Stimulated activated CD4-positive, alpha-beta T cell treated with anti-CD3 and anti-CD28 coated beads, Interleukin-1b, Interleukin-23, amount 100 ng/mL, for 1 hour (primary cell): Measurements from ENCODE around the gene APOBEC3G.
"Not testable (repeated sequence)": the region's sequence is repeated elsewhere in the genome, so short reads cannot be mapped to it uniquely, and the experiment has no call there.

Experiments
- DNase-seq, 2 donors: peaks; one replicate each; pipeline ENCODE4 v3.0.0-alpha.2; 2020; ENCODE audit warnings: low read depth in 2 of 2

The APOBEC3G gene

DNA sequence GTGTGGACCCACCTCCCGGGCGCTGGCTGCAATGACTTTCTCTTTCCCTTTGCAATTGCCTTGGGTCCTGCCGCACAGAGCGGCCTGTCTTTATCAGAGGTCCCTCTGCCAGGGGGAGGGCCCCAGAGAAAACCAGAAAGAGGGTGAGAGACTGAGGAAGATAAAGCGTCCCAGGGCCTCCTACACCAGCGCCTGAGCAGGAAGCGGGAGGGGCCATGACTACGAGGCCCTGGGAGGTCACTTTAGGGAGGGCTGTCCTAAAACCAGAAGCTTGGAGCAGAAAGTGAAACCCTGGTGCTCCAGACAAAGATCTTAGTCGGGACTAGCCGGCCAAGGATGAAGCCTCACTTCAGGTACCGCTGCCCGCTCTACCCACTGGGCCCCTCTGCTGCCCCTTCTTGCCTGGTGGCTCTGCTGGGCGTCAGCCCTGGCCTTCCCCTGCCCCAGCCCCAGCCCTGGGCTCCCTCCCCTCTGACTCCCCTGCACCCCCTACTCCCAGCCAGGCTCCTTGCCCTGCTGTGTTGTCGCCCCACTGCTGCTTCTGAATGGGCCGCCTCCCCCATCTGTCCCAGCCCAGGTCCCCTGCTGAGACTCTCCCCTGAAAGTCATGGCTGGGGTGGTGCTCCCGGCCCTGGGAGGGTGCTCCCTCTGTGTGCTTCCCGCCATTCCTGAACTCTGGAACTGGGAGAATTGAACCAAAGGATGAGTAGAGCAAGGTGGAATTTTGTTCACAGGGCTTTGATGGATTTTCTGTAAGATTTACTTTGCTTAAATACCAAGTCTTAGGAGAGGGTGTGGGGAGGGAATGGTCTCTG is at the start of gene APOBEC3G:
TSS of gene APOBEC3G (plus strand) at position 250 of the 815 bp plus-strand sequence. CDS start at position 337, 87 bp downstream.
- not testable (repeated sequence) for DNase-seq

DNA sequence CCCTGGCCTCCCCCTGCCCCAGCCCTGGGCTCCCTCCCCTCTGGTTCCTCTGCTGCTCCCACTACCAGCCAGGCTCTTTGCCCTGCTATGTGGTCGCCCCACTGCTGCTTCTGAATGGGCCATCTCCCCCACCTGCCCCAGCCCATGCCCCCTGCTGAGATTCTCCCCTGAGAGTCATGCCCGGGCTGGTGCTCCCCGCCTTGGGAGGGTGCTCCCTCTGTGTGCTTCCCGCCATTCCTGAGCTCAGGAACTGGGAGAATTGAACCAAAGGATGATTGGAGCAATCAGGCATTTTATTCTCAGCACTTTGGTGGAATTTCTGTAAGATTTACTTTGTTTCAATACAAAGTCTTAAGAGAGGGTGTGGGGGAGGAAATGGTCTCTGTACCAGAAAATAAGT is 49.4 kb upstream of the APOBEC3G start:
- no peak for DNase-seq

- DNase-seq, result no peak
Measured at GRCh38 chr22:39028281-39028680, 48.8 kb upstream of the APOBEC3G start.

- DNase-seq, result no peak
Measured at GRCh38 chr22:39029227-39029626, 47.8 kb upstream of the APOBEC3G start.

- DNase-seq, result no peak
Measured at GRCh38 chr22:39030705-39031104, 46.4 kb upstream of the APOBEC3G start.

DNA sequence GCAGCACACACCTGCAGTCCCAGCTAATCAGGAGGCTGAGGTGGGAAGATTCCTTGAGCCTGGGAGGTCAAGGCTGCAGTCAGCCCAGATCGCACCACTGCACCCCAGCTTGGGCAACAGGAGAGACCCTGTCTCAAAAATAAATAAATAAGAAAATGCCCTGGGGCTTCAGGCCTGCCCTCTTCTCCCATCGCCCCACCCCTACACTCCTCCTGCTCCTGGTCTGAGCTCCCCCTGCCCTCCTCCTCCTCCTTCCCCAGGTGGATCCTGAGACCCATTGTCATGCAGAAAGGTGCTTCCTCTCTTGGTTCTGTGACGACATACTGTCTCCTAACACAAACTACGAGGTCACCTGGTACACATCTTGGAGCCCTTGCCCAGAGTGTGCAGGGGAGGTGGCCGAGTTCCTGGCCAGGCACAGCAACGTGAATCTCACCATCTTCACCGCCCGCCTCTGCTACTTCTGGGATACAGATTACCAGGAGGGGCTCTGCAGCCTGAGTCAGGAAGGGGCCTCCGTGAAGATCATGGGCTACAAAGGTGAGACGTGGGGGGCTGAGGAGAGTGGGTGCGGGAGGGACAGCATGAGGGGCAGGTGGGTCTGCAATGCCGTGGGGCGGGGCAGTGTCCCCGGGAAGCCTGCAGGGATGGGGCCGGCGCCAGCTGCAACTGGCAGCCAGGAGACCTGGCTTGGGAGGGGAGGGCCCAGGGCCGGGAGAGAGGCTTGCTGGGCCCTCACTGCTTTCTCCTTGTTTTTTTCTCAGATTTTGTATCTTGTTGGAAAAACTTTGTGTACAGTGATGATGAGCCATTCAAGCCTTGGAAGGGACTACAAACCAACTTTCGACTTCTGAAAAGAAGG is 45.4 kb upstream of the APOBEC3G start:
- not testable (repeated sequence) for DNase-seq

- not testable (repeated sequence) for DNase-seq
Measured at GRCh38 chr22:39037071-39037470, 40.0 kb upstream of the APOBEC3G start.

GRCh38 chr22:39039306-39040126 is 37.6 kb upstream of the APOBEC3G start:
- DNase-seq, result no peak

DNA sequence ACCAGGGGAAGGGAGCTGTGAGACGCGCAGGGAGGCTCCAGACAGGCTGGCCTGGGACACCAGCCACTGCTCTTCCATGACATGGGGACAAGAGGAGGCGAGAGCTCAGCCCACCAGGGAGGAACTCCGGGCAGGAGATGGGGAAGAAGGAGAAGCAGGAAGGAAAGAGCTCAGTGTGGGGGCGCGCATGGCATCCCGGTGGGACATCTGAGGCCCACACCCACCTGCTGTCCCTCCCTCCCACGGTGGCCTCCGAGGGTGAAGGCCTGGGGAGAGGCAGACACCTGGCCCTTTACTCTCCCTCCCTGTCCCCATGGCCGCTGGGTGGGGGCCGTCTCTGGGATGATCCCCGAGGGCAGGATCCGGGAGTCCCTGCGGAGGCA is 36.9 kb upstream of the APOBEC3G start:
- DNase-seq, result not testable (repeated sequence)

DNA sequence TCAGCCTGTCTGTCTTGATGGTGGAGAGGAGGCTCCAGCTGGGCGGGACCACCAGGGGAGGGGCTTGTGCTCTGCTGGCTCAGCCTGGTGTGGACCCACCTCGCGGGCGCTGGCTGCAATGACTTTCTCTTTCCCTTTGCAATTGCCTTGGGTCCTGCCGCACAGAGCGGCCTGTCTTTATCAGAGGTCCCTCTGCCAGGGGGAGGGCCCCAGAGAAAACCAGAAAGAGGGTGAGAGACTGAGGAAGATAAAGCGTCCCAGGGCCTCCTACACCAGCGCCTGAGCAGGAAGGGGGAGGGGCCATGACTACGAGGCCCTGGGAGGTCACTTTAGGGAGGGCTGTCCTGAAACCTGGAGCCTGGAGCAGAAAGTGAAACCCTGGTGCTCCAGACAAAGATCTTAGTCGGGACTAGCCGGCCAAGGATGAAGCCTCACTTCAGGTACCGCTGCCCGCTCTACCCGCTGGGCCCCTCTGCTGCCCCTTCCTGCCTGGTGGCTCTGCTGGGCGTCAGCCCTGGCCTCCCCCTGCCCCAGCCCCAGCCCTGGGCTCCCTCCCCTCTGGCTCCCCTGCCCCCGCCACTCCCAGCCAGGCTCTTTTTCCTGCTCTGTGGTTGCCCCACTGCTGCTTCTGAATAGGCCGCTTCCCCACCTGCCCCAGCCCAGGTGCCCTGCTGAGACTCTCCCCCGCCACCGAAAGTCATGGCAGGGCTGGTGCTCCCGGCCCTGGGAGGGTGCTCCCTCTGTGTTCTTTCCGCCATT is 36.4 kb upstream of the APOBEC3G start, which contains the start of gene APOBEC3F:
TSS of gene APOBEC3F (plus strand) at position 327 of the 759 bp plus-strand sequence. CDS start at position 424, 97 bp downstream.
- peak in 1 of 2 donors; percentile 26 for DNase-seq

DNA sequence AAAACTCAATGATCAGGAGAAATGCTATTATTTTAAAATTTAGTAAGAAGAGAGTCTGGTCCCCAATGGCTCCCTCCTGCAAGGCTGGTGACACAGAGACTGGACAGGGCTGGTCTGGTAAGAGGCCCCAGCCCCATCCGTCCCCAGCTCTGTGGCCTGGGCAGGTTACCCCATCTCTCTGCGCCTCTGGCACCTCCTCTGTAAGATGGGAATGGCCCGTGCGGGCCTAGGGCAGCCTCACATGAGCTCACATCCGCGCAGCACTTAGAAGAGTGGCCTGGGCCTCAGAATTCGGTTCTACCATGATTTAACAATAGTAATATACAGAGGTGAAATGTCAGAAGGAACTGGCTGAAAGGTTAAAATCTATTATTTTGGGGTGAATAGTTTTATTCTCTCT is 35.2 kb upstream of the APOBEC3G start:
- no peak for DNase-seq

- DNase-seq, result not testable (repeated sequence)
Measured at GRCh38 chr22:39043063-39043462, 34.0 kb upstream of the APOBEC3G start.

DNA sequence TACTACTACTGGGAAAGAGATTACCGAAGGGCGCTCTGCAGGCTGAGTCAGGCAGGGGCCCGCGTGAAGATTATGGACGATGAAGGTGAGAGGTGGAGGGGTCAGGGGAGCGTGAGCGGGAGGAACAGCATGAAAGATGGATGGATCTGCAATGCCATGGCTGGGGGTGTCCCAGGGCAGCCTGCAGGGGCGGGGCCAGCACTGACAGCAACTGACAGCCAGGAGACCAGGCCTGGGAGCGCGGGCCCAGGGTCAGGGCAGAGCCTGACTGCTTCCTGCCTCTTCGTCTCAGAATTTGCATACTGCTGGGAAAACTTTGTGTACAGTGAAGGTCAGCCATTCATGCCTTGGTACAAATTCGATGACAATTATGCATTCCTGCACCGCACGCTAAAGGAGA is 31.9 kb upstream of the APOBEC3G start:
- not testable (repeated sequence) for DNase-seq

DNA sequence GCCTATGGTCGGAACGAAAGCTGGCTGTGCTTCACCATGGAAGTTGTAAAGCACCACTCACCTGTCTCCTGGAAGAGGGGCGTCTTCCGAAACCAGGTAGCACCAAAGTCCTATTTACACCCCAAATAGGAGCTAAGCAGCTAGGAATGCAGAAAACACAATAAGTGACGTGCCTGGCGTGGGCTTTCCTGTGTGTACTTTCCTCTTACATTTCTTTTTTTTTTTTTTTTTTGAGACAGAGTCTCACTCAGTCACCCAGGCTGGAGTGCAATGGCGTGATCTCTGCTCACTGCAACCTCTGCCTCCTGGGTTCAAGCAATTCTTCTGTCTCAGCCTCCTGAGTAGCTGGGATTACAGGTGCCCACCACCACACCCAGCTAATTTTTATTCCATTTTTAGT is 27.6 kb upstream of the APOBEC3G start:
- DNase-seq, result not testable (repeated sequence)

DNA sequence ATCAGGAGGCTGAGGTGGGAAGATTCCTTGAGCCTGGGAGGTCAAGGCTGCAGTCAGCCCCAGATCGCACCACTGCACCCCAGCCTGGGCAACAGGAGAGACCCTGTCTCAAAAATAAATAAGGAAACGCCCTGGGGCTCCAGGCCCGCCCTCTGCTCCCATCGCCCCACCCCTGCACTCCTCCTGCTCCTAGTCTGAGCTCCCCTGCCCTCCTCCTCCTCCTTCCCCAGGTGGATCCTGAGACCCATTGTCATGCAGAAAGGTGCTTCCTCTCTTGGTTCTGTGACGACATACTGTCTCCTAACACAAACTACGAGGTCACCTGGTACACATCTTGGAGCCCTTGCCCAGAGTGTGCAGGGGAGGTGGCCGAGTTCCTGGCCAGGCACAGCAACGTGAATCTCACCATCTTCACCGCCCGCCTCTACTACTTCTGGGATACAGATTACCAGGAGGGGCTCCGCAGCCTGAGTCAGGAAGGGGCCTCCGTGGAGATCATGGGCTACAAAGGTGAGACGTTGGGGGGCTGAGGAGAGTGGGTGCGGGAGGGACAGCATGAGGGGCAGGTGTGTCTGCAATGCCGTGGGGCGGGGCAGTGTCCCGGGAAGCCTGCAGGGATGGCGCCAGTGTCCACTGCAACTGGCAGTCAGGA is 25.1 kb upstream of the APOBEC3G start:
- DNase-seq, result not testable (repeated sequence)

DNA sequence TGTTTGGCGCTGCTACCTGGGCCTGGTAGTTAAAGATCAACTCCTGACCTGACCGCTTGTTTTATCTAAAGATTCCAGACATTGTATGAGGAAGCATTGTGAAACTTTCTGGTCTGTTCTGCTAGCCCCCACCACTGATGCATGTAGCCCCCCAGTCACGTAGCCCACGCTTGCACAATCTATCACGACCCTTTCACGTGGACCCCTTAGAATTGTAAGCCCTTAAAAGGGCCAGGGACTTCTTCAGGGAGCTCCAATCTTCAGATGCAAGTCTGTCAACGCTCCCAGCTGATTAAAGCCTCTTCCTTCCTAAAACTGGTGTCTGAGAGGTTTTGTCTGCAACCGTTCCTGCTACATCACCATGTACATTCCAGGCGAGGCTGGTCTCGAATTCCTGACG is 21.4 kb upstream of the APOBEC3G start:
- no peak for DNase-seq

DNA sequence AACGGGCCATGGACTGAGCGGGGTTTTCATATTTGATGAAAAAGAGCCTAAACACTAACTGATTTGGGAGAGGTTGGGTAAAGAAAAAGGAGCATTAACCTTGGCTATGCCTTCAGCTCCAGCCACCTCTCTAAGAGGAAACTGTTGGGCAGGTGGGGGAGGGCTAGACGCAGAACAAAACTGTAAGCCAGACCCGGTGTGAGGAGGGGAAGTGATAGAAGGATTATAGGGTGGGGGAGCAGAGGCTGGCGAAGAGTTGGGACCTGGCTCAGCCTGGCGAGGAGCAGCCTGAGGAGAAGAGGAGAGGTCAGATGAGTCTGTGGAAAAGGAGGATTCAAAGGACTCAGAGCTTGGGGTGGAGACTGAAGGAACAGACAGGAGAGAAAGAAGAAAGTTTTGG is 15.8 kb upstream of the APOBEC3G start:
- DNase-seq, result not testable (repeated sequence)

DNA sequence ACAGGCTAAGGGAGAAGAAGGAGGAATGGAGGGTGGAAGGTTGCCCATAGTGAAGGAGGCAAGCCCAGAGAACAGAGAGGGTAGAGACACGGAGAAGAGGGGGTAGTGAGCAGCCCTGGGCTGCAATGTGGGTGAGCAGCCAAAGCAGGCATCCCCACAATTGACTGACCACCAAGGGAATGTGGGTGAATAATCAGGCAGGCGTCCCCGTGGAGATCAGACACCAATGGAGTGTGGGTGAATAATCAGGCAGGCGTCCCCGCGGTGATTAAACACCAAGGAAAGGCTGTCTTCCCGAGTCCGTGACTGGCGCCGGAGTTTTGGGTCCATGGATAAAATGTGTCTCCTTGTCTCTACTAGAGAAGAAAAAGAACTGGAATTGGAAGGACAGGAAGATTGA is 15.1 kb upstream of the APOBEC3G start:
- not testable (repeated sequence) for DNase-seq

DNA sequence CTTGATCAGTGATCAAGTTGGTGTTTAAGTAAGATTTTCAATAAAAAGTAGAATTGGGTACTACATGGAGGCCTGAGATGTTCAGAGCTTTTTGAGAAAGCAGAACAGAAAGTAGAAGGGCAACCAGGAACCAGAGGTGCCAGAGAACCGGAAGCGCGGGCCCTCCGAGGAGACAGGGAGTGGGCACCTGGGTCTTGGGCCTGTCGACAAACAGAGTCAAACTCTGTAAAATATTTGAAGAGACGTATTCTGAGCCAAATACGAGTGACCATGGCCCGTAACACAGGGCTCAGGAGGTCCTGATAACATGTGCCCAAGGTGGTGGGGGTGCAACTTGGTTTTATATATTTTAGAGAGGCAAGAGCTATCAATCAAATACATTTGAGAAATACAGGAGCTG is 13.2 kb upstream of the APOBEC3G start:
- DNase-seq, result not testable (repeated sequence)
